B cell (primary cell): ENCODE measurements around the gene VANGL1.

Experiments used
- EZH2 ChIP-seq: IDR thresholded peaks from 2 replicates; pipeline ENCODE4 v1.6.1; 2012; ENCODE audit warnings: borderline replicate concordance, low read depth, mild to moderate bottlenecking, moderate library complexity, low read length; ENCODE audit not compliant: insufficient read depth, poor library complexity, severe bottlenecking
- TF ChIP-seq, protein P1 (sequence below): fragments of 200-600 bp; IDR thresholded peaks from one replicate; pipeline ENCODE4 v1.8.0; 2022; ENCODE audit warnings: antibody characterized with exemption, mild to moderate bottlenecking

GRCh38 chr1:115702959-115703358 is 61.2 kb downstream of the VANGL1 start:
- TF ChIP-seq, protein P1, sequence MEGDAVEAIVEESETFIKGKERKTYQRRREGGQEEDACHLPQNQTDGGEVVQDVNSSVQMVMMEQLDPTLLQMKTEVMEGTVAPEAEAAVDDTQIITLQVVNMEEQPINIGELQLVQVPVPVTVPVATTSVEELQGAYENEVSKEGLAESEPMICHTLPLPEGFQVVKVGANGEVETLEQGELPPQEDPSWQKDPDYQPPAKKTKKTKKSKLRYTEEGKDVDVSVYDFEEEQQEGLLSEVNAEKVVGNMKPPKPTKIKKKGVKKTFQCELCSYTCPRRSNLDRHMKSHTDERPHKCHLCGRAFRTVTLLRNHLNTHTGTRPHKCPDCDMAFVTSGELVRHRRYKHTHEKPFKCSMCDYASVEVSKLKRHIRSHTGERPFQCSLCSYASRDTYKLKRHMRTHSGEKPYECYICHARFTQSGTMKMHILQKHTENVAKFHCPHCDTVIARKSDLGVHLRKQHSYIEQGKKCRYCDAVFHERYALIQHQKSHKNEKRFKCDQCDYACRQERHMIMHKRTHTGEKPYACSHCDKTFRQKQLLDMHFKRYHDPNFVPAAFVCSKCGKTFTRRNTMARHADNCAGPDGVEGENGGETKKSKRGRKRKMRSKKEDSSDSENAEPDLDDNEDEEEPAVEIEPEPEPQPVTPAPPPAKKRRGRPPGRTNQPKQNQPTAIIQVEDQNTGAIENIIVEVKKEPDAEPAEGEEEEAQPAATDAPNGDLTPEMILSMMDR = no peak
- TF ChIP-seq EZH2 = no peak
